DMS79 treated with DMSO at 0.1 percent for 48 hours (cell line): Measurements from ENCODE around the gene OXGR1.

Source experiments
- DNase-seq: peaks from one replicate; lab custom pipeline; 2025; lab: John Stamatoyannopoulos, UW

Gene OXGR1

DNA sequence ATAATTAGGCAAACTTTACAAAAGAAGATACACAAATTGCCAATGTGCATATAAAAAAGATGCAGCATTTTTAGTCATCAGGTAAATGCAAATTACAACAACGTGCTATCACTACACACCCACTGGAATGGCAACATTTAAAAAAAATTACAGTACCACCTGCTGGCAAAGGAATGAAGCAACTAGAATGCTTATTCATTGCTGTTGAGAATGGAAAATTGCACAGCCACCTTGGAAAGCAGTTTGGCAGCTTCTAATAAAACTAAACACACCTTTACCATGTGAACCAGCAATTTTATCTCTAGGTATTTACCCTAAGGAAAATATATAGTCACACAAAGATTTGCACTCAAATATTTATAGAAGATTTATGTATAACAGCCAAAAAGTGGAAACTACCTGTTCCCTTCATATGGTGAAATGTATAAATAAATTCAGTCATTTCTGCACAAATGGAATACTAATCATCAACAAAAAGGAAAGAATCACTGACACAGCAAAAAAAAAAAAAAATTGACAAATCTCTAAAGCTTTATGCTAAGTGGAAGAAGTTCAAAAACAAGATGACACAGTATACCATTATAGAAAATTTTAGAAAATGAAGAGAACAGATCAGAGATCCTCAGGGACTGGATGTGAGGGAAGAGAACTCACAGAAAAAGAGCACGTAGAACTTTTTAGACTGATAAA, 30.3 kb downstream of the OXGR1 start:
- no peak for DNase-seq

DNA sequence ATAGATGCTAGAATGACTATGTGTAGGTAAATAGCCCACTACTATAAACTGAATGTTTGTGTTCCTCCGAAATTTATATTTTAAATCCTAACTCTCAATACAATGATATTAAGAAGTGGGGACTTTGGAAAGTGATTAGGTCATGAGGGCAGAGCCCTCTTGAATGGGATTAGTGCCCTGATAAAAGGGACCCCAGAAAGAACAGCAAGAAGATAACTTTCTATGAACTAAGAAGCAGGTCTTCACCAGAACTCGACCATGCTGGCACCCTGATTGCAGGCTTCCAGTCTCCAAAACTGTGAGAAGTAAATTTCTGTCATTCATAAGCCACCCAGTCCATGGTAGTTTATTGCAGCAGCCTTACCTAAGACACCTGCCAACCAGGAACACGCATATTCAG, 33.9 kb downstream of the OXGR1 start:
- no peak for DNase-seq

DNA sequence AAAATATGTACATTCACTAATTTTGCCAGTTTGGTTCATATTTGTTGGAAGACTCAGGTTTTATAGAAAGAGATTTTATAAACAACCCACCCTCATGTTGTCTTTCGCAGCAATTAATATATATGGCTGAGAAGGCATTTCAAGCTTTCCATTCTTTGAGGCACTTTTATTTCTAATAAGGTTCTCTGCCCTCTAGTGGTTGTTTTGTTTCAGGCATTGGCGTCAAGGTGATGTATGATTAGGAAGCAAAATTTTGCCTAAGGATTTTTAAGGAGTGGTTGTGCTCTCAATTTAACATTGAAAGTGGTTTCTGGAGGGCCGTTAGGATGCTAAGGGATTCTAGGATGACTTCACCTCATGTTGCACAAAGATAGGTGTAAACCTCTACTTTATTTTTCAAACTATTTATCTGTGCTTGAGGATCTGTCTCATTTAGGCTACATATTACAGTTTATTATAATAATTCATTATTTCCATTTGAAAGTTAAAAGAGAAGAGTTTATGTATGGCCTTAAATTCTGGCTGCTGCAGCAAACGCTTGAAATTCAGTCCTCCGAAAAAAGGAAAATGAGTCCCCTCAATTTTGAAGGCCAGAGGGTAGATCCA, 35.9 kb downstream of the OXGR1 start:
- DNase-seq: peak; percentile 13

DNA sequence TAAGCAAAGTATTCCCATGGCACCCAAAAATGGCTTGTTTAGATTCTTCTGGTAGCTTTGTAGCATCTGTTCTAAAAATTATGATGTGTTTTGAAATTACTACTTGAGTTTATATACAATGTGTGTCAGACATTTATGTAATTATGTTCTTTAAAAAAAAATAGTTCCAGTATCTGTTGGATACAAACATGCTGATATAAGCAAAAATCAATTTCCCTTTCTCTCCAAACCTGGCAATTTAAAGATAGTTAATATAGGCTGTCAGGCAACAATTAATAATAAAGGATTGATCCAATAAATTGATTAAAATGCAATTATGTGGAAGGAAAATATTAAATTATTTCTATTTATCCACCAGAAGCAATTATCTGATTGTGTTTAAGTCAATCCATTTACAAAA, 41.7 kb downstream of the OXGR1 start:
- DNase-seq: no peak

DNA sequence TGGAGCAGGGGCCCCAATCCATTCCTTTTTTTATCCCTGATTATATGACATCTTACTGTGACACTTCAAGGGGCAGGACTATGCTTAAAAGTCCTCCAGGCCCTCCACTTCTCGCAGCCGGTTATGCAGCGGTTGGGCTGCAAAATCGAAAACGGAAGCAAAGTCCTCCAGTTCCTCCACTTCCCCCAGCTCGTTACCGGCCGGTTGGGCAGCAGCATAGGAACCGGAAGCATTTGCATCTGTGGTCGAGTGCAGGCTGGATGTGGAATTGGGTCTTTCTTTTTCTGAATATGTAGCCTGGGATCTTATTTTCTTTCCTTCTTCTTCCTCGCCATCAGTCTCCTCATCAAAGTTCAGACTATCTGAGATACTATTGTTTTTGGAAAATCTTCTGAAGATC, 46.1 kb downstream of the OXGR1 start:
- no peak for DNase-seq

DNA sequence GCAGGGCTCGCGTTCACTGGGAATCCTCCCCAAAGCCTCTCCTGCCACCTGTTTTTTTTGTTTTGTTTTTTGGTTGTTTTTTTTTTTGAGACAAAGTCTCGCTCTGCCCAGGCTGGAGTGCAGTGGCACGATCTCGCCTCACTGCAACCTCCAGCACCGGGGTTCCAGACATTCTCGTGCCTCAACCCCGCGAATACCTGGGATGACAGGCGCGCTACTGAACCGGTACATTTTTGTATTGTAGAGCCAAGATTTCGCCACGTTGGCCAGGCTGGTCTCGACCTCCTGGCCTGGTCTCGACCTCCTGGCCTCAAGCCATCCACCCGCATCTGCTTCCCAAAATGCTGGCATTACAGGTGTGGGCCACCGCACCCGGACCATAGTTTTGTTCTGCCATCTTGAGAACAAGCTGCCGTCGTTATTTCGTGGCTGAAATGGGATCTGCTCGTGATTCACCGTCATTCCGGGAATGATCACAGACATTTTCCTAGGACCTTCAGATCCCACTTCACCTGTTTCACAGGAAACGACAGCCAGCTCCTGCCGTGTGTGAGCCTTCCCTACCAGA, 46.8 kb downstream of the OXGR1 start:
- DNase-seq: no peak

DNA sequence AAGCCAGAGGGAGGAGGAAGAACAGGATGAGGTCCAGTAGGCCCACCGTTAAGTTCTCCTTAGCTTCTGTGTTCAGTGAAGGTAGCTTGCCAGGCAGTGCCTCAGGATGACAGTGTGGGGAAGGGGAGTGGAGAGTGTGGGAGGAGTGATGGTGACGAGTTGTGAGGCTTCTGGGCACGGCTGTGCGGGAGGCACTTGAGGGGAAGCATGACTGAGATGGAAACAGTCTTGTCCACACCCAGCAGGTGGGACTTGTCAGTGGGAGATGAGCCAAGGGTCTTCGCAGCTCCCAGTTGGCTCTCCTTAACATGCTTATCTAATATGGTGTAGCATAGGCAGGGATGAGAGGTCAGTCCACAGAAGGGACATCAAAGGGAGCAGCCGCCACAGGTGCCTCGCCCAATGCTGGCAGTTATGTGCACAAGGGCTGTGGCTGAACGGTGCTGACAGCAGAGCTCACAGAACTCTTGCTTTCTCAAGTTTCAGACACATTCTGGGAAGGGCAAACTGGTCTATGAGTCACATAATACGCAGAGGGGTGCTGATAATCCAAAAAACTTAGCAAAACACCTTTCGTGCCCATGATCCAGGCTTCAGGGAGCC, 47.5 kb downstream of the OXGR1 start:
- no peak for DNase-seq

DNA sequence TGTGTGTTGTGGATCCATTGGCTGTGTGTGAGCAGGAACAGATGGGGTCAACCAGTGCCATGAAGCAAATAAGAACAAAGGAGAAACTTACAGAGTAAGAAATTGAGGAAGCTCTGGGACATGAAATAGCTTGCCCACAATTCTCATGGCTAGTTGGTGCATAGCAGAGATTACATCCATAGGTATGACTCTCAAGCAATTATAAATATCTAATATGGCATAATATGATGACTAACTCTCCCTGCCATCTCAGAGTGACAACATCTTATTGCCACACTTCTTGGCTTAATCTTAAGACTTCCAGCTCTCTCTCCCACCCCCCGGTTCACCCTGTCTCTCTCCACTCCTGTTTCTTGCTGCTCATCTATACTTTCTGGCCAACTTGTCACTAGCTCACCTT, 53.3 kb downstream of the OXGR1 start:
- DNase-seq: no peak

DNA sequence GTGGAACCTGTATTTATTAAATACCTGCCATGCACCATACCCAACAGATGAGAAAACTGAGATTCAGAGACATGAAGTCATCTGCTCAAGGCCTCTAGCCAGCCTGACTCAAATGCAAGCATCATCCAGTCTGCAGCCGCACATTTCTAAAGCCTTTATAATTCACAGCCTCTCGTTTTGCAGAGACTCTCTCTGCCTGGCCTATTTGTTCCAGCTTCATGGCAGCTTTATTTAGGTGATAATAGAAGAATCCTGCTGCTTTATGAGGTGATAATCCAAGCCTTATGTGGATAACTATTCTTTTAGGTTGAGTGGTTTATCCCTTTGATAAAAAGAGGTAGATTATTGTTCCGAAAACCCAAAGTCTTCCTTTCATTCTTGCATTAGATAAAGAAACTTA, 58.4 kb downstream of the OXGR1 start:
- DNase-seq: no peak
